Measurements from ENCODE around the gene TRIM45.
"Not testable (repeated sequence)": the region's sequence is repeated elsewhere in the genome, so short reads cannot be mapped to it uniquely, and the experiment has no call there.

TRIM45 gene

DNA sequence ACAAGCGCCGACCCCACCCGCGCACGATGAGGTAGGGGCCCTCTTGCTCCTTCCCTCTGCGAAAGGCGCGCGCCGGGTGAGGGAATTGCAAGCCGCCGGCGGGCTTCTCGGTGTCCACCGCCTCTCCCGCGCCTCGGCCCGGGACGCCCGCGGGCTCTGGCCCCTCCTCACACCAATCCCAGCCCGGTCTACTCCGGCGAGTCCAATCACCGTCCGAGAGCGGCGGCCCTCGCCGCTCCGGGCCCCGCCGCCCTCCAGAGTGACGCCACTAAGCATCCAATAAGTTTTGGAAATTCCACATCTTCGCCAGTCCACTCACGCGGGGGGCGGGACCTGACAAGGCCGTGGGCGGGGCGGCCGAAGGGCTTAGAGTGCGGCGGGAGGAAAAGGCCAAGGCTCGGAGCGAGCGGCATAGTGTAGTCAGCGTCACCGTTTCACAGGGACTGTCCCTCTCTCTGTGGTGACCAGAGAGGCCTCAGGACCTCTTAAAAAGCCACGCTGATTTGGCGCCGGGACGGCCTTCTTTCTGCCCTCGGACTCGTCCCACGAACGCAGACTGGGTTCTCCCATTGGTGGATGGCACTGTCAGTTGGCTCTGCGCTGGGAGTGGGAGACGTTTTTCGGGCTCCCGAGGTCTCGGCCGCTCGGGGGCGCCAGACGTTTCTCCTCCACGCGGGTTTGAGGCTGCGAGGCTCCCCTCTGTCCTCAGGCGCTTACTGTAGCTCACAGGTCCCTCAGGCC, at the start of gene TRIM45:
TRIM45 (minus strand) TSS at position 161 of the 741 bp plus-strand sequence. CDS start 548 bp downstream, outside the sequence.
- DNase-seq (ENCODE audit: low spot score): peak; percentile 89

- DNase-seq (ENCODE audit: low spot score): no peak
These were observed 48.5 kb upstream of the TRIM45 start for GRCh38 chr1:117169871-117170596.

DNA sequence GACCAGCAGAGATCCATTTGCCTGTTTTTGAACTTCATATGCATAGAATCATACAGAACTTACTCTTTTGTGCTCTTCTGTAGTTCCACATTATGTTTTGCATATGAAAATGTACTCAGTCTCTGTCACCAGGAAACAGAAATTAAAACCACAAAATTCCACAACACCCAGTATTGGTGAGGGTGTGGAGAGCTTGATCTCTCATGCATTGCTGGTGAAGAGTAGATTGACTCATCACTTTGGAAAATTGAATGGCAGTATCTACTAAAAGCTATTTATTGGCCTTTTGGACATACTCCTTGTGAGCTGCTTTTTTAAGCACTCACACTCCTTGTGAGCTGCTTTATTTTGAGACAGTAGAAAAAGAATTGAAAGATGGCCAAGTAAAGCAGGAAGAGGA, 45.9 kb upstream of the TRIM45 start:
- no peak for DNase-seq (ENCODE audit: low spot score)

GRCh38 chr1:117166076-117166475, 44.5 kb upstream of the TRIM45 start:
- DNase-seq (ENCODE audit: low spot score): no peak

DNA sequence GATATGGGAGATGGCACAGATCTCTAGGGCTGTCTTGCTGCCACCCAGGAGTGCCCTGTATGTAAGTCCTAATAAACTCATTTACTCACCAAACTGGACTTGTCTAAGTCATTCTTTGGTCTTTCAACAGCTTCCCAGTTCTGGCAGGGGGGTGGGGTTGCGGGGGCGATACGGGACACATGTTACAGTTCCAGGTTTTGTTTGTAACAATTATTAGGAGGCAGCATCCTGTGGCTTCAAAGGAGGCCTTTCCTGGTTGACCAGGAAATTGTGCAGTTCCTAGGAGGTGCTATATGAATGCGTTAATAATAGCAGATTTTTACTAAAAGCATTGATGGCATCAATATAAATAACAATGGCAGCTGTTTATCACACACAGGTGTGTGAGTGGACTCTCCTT, 42.7 kb upstream of the TRIM45 start:
- no peak for DNase-seq (ENCODE audit: low spot score)

- no peak for DNase-seq (ENCODE audit: low spot score)
These were observed 41.3 kb upstream of the TRIM45 start for GRCh38 chr1:117162816-117163215.

DNA sequence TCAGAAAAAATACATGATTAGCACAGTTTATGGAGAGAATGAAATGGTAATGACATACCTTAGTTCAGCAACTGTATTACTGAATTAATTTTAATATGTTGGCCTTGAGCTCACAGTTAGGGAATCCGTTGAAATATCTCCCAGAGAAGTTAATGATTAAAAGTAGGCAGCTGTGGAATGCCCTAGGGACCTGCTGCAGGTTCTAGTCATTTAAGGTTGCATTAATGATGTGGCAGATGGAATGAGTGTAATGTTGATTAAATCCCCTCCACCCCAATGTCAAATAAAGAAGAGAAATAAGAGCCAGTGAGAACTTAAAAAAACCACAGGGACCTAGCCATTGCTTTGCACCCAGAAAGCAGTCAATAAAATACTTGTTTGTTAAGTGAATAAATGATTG, 40.3 kb upstream of the TRIM45 start:
- no peak for DNase-seq (ENCODE audit: low spot score)

DNA sequence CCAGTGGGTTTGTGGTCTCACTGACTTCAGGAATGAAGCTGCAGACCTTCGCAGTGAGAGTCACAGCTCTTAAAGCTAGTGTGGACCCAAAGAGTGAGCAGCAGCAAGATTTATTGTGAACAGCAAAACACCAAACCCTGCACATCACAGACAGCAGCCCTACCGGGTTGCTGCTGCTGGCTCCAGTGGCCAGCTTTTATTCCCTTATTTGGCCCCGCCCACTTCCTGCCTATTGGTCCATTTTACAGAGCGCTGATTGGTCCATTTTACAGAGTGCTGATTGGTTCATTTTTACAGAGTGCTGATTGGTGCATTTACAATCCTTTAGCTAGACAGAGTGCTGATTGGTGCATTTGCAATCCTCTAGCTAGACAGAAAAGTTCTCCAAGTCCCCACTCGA, 29.8 kb upstream of the TRIM45 start:
- not testable (repeated sequence) for DNase-seq (ENCODE audit: low spot score)

DNA sequence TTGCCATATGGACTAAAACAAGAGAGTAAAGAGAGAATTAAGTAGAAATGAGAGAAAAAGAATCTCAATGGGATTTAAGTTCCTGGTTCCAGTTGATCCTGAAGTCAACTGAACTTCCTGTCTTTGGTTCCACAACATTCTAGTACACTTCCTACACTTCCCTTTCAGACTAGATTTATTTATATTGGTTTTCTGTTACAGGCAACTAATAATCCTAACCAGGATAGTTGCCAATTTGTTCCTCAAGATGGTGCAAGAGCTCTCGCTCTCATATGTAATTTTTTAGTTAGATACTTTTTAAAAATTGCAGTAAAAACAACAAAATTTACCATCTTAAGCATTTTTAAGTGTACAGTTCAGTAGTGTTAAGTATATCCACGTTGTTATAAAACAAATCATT, 28.8 kb upstream of the TRIM45 start:
- no peak for DNase-seq (ENCODE audit: low spot score)

- DNase-seq (ENCODE audit: low spot score): no peak
These were observed 26.5 kb upstream of the TRIM45 start for GRCh38 chr1:117147856-117148588.

DNA sequence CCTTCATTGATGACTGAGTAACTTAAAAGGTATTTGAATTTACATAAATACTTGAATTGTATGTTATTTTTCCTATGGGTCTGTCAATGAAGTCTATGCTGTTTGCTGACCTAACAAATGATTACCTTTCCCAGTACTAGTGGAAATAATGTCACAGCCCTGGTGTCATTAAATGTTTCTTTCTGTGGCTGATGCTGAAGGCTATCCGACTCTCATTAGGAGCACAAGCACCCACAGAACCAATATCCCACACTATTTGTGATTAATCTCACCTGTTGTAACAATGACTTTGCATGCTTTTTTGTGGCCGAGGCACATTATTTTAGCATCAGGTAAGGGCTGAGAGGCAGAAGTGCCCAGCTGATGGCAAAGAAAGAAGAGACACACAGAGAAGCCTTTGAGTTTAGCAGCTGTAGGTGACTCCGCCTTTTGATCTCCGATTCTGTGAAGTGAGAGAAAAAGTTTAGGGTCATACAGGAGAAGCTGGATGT, 25.8 kb upstream of the TRIM45 start:
- no peak for DNase-seq (ENCODE audit: low spot score)

GRCh38 chr1:117146575-117147340, 25.2 kb upstream of the TRIM45 start:
- no peak for DNase-seq (ENCODE audit: low spot score)

DNA sequence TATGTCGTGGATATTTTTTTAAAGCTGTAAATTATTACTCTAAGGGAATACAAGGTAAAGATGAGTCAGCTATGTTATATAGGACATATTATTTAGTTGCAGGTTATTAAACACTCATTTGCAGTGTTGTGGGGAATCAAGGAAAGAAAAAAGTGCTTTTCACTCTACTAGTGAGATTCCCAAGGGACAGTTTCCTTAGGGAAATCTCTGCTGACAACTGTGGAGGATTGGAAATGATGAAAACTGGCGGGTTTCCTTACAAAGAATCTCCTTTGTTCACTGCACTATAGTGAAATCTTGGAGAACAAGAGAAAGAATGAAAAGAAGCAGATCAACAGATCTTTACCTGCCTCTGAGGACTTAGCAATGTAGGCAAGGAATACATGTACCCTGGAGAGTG, 24.5 kb upstream of the TRIM45 start:
- no peak for DNase-seq (ENCODE audit: low spot score)

- no peak for DNase-seq (ENCODE audit: low spot score)
These were observed 22.3 kb upstream of the TRIM45 start for GRCh38 chr1:117143871-117144270.

DNA sequence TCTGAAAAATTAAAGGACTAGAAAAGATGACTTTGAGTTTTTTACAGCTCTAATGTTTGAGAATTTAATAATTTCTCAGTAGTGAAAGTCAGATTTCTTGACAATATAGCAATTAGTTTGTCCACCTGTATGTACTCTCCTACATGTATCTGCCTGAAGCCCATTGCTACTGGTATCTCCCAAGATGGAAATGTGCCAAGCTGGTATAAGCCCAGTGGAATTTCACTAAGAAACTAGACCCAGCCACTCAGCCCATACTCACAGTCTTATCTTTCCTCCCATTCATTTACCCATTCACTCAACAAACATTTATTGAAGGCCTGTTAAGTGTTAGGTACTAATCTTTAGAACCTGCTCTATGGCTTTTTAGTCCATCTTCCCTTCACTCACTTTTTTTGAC, 21.6 kb upstream of the TRIM45 start:
- no peak for DNase-seq (ENCODE audit: low spot score)

DNA sequence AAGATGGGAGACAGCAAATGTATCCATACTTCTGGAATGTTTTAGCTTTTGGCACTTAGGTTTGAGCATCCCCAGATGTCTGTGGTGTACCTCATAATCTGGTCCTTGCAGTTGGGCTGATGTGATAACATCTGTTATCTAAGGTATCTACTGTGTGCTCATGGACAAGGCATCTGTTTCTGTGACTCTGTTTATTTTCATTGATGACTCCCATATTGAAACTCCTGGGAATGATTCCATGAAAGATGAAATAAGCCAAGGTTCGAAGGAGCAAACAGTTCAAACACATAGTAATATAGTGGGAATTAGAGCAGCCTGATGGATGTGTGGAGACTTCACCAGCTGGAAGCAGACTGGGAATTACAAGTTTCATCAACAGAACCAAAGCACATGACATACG, 20.7 kb upstream of the TRIM45 start:
- no peak for DNase-seq (ENCODE audit: low spot score)

GRCh38 chr1:117138561-117138960, 17.0 kb upstream of the TRIM45 start:
- DNase-seq (ENCODE audit: low spot score): no peak

DNA sequence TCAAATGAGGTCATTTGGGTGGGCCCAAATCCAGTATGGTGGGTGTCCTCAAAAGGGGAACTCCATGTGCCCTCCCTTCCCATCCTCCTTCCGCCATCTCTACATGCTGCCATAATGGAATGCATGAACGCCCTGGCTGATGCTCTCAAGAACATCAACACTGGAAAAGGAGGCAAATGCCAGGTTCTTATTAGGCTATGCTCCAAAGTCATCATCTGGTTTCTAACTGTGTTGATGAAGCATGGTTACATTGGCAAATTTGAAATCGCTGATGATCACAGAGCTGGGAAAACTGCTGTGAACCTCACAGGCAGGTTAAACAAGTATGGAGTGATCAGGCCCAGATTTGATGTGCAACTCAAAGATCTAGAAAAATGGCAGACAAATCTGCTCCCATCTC, 16.6 kb upstream of the TRIM45 start:
- DNase-seq (ENCODE audit: low spot score): no peak

- no peak for DNase-seq (ENCODE audit: low spot score)
These were observed 15.8 kb upstream of the TRIM45 start for GRCh38 chr1:117137281-117137855.

GRCh38 chr1:117136749-117137148, 15.2 kb upstream of the TRIM45 start:
- no peak for DNase-seq (ENCODE audit: low spot score)

GRCh38 chr1:117135329-117135728, 13.8 kb upstream of the TRIM45 start:
- no peak for DNase-seq (ENCODE audit: low spot score)

- no peak for DNase-seq (ENCODE audit: low spot score)
These were observed 9.0 kb upstream of the TRIM45 start for GRCh38 chr1:117130526-117130925.

All from CD4-positive, alpha-beta T cell treated with Interleukin-15 for 4 hours (primary cell).